GM19324 (cell line): ENCODE measurements around the gene CDK11A.
"Not testable (repeated sequence)": the region's sequence is repeated elsewhere in the genome, so short reads cannot be mapped to it uniquely, and the experiment has no call there.

Source experiments
- ATAC-seq: cut with Tn5 transposase; IDR thresholded peaks from one replicate; pipeline ENCODE4 v1.9.1; 2021; ENCODE audit warnings: mild to moderate bottlenecking, moderate library complexity; ENCODE audit not compliant: unreplicated experiment, low FRiP score

Gene CDK11A

GRCh38 chr1:1689526-1689925 is 34.6 kb downstream of the CDK11A start:
- ATAC-seq, result not testable (repeated sequence)

- ATAC-seq, result no peak
Observed at GRCh38 chr1:1687846-1688245, 36.3 kb downstream of the CDK11A start.

DNA sequence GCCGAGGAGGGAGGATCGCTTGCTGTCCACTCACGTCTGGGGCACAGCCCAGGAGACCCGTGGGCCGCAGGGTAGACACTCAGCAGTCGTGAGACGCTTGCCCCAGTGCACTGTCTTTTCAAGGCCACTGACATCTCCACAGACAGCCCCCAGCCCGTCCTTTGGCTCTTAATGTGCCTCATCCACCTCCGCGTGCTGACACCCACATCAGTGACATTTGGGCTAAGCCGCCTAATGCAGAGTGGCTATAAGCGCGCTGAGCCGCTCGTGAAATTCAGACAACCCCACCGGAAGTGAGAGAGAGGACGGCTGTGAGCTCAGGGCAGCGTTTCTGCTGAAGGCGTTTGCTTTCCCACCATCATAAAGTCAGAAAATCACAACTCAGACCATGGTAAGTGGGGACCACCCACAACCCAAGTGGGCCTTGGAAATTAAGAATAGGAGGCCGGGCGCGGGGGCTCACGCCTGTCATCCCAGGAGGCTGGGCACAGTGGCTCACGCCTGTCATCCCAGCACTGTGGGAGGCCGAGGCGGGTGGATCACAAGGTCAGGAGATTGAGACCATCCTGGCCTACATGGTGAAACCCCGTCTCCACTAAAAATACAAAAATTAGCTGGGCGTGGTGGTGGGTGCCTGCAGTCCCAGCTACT is 40.0 kb downstream of the CDK11A start:
- ATAC-seq, result no peak

- ATAC-seq, result no peak
Observed at GRCh38 chr1:1683104-1683905, 40.9 kb downstream of the CDK11A start.

DNA sequence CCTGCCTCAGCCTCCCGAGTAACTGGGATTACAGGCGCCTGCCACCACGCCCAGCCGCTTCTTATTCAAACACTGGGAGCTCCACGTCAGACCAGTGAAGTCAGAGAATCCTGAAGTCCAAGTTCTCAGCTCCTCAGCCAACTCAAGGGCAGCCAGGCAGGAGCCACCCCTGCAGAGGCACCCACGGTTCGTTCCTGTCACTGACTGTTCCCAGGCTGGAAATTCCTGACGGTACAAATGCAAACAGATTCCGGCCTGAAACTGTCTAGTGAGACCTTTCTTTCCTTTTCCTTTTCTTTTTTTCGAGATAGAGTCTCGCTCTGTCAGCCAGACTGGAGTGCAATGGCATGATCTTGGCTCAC is 43.3 kb downstream of the CDK11A start:
- ATAC-seq, result no peak

DNA sequence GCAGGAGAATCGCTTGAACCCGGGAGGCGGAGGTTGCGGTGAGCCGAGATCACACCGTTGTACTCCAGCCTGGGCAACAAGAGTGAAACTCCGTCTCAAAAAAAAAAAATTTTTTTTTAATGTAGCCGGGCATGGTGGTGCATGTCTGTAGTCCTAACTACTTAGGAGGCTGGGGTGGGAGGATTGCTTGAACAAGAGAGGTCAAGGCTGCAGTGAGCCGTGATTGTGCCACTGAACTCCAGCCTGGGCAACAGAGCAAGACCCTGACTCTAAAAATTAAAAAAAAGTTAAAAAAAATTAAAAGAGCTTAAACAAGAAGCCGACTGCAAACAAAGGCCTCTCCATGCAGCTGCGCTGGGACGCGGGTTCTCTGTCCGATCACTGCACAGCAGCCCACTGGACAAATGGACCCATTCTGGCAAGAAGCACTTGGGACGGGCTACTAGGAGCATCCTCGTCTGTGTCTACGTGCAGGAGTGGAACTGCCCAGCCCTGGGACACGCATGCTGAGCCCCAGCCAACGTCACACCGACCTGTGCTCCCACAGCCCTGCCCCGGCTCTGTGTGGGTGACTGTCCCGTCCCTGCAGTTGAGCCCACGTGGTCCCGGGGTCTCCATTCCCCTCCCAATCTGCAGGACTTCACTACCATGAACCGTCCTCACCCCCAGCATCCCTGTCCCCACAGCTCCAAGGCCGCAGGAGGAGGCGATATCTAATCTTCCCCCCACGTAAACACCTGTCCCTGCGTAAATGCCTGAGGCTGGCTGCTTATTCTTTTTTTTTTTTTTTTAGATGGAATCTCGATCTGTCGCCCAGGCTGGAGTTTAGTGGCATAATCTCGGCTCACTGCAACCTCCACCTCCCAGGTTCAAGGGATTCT is 43.9 kb downstream of the CDK11A start:
- ATAC-seq, result no peak

GRCh38 chr1:1678581-1679380 is 45.4 kb downstream of the CDK11A start:
- no peak for ATAC-seq

GRCh38 chr1:1677718-1678580 is 46.2 kb downstream of the CDK11A start:
- peak; percentile 68 for ATAC-seq

GRCh38 chr1:1676087-1676486 is 48.1 kb downstream of the CDK11A start:
- not testable (repeated sequence) for ATAC-seq

DNA sequence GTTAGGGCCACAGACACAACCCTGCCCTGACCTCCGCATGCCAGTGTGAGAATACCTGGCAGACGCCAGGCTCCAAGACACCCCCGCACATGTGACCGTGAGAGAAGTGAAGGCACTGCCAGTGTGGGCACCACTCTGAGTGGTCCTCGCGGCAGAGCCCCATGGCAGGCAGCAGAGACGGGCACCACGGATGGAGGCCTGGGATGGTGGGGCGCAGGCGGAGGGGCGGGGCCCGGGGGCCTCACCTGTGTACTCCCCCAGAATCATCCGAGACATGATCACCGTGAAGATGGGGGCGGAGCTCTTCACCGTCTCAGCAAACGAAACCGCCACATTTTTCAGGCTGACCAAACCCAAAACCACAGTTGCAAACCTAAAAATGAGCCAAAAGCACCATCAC is 48.9 kb downstream of the CDK11A start:
- ATAC-seq, result not testable (repeated sequence)

DNA sequence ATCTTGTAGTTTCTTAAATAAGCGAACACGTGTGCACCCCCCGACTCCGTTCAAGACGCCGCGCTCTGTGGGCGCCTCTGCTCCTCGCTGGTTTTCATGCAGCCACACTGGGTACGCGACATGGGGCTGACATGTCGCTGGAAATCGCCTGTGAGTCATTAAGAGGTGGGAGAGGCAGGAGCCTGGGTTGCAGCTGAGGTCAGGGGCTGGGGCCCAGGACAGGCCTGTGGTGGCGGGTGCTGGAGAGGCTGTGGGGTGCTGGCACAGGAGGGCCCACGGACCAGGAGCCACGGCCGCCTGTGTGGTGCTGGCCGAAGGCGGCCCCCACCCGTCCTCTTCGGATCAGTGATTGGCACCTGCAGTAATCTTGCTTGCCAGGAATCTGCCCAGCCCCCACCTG is 49.4 kb downstream of the CDK11A start:
- ATAC-seq, result not testable (repeated sequence)

- no peak for ATAC-seq
Observed at GRCh38 chr1:1672181-1672965, 51.8 kb downstream of the CDK11A start.

GRCh38 chr1:1671365-1672119 is 52.6 kb downstream of the CDK11A start:
- no peak for ATAC-seq

GRCh38 chr1:1670866-1671265 is 53.3 kb downstream of the CDK11A start:
- ATAC-seq, result no peak

- ATAC-seq, result no peak
Observed at GRCh38 chr1:1669468-1670440, 54.4 kb downstream of the CDK11A start.

GRCh38 chr1:1666526-1666925 is 57.6 kb downstream of the CDK11A start:
- ATAC-seq, result no peak

DNA sequence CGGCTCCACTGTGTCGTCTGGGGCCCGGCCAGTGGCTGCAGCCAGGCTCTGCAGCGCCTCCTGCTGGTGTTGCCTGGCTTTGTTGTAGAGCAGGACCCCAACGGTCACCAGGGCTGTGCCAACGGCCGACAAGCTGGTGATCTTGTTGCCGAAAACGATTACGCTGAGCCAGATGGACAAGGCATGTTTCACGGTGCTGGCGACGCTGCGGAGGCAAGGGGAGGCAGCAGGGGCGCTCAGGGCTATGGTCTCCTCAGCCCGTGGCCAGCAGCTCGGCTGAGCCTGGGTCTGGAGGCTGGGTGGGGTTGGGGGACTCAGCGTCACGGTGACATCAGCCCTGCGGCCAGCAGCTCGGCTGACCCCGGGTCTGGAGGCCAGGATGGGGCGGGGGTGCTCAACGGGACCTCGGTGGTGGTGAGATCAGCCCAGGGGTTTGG is 58.3 kb downstream of the CDK11A start:
- ATAC-seq, result no peak
